ENCODE data around the gene SFT2D1. TPM values are rescaled to one million over a fixed set of nuclear protein-coding genes. Genes with fewer than 3 reads are reported as not detected.
"Not testable (repeated sequence)": the region's sequence is repeated elsewhere in the genome, so short reads cannot be mapped to it uniquely, and the experiment has no call there.

SFT2D1 gene
- total and polyA plus RNA-seq, 3 donors from 2014 or later = 45.7 to 68.3 (median 64.6) TPM

DNA sequence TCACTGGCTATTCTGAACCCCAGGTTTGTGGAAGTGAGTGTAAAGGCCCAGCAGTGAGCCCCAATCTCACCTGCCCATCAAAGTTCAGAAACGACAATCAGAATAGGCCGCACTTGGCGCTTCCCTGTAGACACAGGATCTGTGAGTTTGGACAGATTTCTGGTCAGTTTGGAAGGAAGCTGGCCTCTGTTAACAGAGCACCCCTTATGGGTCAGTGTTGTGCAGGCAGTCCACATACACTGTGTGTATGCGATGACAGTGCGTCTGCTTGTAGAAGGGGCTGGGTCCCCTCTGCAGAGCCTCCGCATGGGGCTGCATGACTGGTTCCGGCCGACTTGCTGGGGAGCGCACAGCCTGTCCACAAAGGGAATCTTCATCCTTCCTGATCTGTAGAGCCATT lies 43.8 kb upstream of the SFT2D1 start:
- Histone ChIP-seq H3K36me3 (ENCODE audit: low read depth, missing control alignments) (no peaks in the 10 kb centered on the region), H3K27ac (no peak overlapping the region), H3K4me3 (no peak overlapping the region), H3K4me1 (peaks cover 5% of the 10 kb centered on the region), H3K27me3 (no peaks in the 10 kb centered on the region), H3K9me3 (no peaks in the 10 kb centered on the region)
- no peak for TF ChIP-seq POLR2A (IDR thresholded peaks at IDR 0.05)
- TF ChIP-seq, protein P1, sequence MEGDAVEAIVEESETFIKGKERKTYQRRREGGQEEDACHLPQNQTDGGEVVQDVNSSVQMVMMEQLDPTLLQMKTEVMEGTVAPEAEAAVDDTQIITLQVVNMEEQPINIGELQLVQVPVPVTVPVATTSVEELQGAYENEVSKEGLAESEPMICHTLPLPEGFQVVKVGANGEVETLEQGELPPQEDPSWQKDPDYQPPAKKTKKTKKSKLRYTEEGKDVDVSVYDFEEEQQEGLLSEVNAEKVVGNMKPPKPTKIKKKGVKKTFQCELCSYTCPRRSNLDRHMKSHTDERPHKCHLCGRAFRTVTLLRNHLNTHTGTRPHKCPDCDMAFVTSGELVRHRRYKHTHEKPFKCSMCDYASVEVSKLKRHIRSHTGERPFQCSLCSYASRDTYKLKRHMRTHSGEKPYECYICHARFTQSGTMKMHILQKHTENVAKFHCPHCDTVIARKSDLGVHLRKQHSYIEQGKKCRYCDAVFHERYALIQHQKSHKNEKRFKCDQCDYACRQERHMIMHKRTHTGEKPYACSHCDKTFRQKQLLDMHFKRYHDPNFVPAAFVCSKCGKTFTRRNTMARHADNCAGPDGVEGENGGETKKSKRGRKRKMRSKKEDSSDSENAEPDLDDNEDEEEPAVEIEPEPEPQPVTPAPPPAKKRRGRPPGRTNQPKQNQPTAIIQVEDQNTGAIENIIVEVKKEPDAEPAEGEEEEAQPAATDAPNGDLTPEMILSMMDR (IDR thresholded peaks at IDR 0.05) = no peak
- DNase-seq = no peak
- WGBS, 2 donors = 93 to 95% methylated on average over 9 of the region's 9 CpGs
- intact Hi-C loops (cut with DNase I; ENCODE audit: low total_unique reads) = no loop called here

DNA sequence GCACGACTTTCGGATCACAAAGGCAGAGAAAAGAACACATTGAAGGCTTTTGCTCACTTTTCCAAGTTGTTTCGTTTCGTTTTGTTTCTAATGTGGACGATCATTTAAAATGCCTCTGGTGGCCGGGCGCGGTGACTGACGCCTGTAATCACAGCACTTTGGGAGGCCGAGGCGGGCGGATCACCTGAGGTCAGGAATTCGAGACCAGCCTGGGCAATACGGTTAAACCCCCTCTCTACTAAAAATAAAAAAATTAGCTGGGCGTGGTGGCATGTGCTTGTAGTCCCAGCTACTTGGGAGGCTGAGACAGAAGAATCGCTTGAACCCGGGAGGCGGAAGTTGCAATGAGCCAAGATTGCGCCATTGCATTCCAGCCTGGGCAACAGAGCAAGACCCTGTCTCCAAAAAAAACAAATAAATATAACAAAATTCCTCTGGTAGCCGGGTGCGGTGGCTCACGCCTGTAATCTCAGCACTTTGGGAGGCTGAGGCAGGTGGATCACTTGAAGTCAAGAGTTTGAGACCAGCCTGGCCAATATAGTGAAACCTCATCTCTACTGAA lies 41.5 kb upstream of the SFT2D1 start:
- Histone ChIP-seq H3K27ac (peak overlapping the region; percentile 85 to 88), H3K4me3 (peak overlapping the region; percentile 87 to 90)
- intact Hi-C loops (cut with DNase I; ENCODE audit: low total_unique reads); H3K9me3 ChIP-seq; DNase-seq; H3K36me3 ChIP-seq (ENCODE audit: low read depth, missing control alignments); H3K27me3 ChIP-seq; H3K4me1 ChIP-seq: not testable (repeated sequence)
- TF ChIP-seq, protein P1 (IDR thresholded peaks at IDR 0.05) = peak in 1 of 3 experiments; percentile 46
- WGBS, 2 donors = 10 to 21% methylated on average over 18 to 22 of the region's 22 CpGs

- Histone ChIP-seq H3K27me3 (no peaks in the 10 kb centered on the region), H3K36me3 (ENCODE audit: low read depth, missing control alignments) (no peaks in the 10 kb centered on the region), H3K9me3 (no peaks in the 10 kb centered on the region), H3K4me1 (peaks cover 5% of the 10 kb centered on the region), H3K4me3 (peak within 1 kb of the TSS; percentile 87 to 90), H3K27ac (peak within 1 kb of the TSS; percentile 85 to 88)
- peak; percentile 96 for DNase-seq
- no peak for TF ChIP-seq POLR2A (IDR thresholded peaks at IDR 0.05)
- TF ChIP-seq, protein P1 (IDR thresholded peaks at IDR 0.05) = no peak
- WGBS, 2 donors = 0% methylated on average over 21 to 55 of the region's 94 CpGs
- intact Hi-C loops (cut with DNase I; ENCODE audit: low total_unique reads) = no loop called here
Measured at GRCh38 chr6:166382933-166383801, 40.8 kb upstream of the SFT2D1 start, which contains the start of gene MPC1. MPC1 (minus strand) TSS chr6:166382940; CDS start chr6:166382876, 64 bp downstream.

- Histone ChIP-seq H3K36me3 (ENCODE audit: low read depth, missing control alignments) (no peaks in the 10 kb centered on the region), H3K4me3 (peak overlapping the region; percentile 87 to 90), H3K27ac (peak overlapping the region; percentile 82 to 85), H3K9me3 (no peaks in the 10 kb centered on the region), H3K4me1 (peaks cover 5% of the 10 kb centered on the region), H3K27me3 (no peaks in the 10 kb centered on the region)
- DNase-seq = no peak
- TF ChIP-seq POLR2A (IDR thresholded peaks at IDR 0.05) = no peak
- TF ChIP-seq, protein P1 (IDR thresholded peaks at IDR 0.05) = no peak
- intact Hi-C loops (cut with DNase I; ENCODE audit: low total_unique reads) = no loop called here
- WGBS, 2 donors = 0% methylated on average over 5 to 31 of the region's 46 CpGs
Measured at GRCh38 chr6:166382500-166382932, 40.2 kb upstream of the SFT2D1 start.

Measured in testis (tissue), 3 donors.